ENCODE results near the gene CDKAL1. TPM values are rescaled to one million over a fixed set of nuclear protein-coding genes. Genes with fewer than 3 reads are reported as not detected.

The CDKAL1 gene
- total RNA-seq, 1 donor from 2014 or later = 12.2 TPM

GRCh38 chr6:20875369-20875963 lies 341.2 kb downstream of the CDKAL1 start:
- peak; percentile 43 for DNase-seq (ENCODE audit: low read depth)
- no peak overlapping the region for H3K4me3 ChIP-seq (ENCODE audit: low read depth, low read length)
- peak; percentile 65 for TF ChIP-seq CTCF (conservative IDR thresholded peaks at IDR 0.05; ENCODE audit: low read depth, low read length)

- TF ChIP-seq CTCF (conservative IDR thresholded peaks at IDR 0.05; ENCODE audit: low read depth, low read length) = no peak
- H3K4me3 ChIP-seq (ENCODE audit: low read depth, low read length) = peak overlapping the region; percentile 1
- DNase-seq (ENCODE audit: low read depth) = peak; percentile 23
These were observed 341.8 kb downstream of the CDKAL1 start for GRCh38 chr6:20876036-20876435.

GRCh38 chr6:20876561-20876960 lies 342.3 kb downstream of the CDKAL1 start:
- H3K4me3 ChIP-seq (ENCODE audit: low read depth, low read length) = peak overlapping the region; percentile 1
- TF ChIP-seq CTCF (conservative IDR thresholded peaks at IDR 0.05; ENCODE audit: low read depth, low read length) = no peak
- DNase-seq (ENCODE audit: low read depth) = peak; percentile 42

GRCh38 chr6:20877008-20877937 lies 343.0 kb downstream of the CDKAL1 start:
- H3K4me3 ChIP-seq (ENCODE audit: low read depth, low read length) = no peak overlapping the region
- TF ChIP-seq CTCF (conservative IDR thresholded peaks at IDR 0.05; ENCODE audit: low read depth, low read length) = no peak

GRCh38 chr6:20879121-20879520 lies 344.9 kb downstream of the CDKAL1 start:
- no peak for DNase-seq (ENCODE audit: low read depth)
- no peak for TF ChIP-seq CTCF (conservative IDR thresholded peaks at IDR 0.05; ENCODE audit: low read depth, low read length)

More at GRCh38 chr6:20877008-20877937, 343.0 kb downstream of the CDKAL1 start:
- peak; percentile 99 for DNase-seq (ENCODE audit: low read depth)

GRCh38 chr6:20879526-20879925 lies 345.3 kb downstream of the CDKAL1 start:
- no peak for DNase-seq (ENCODE audit: low read depth)
- H3K4me3 ChIP-seq (ENCODE audit: low read depth, low read length) = no peak overlapping the region
- TF ChIP-seq CTCF (conservative IDR thresholded peaks at IDR 0.05; ENCODE audit: low read depth, low read length) = peak; percentile 29

More at GRCh38 chr6:20879121-20879520, 344.9 kb downstream of the CDKAL1 start:
- no peak overlapping the region for H3K4me3 ChIP-seq (ENCODE audit: low read depth, low read length)

All from epithelial cell of proximal tubule (primary cell).